ENCODE results near the gene FBRSL1.

FBRSL1 gene

DNA sequence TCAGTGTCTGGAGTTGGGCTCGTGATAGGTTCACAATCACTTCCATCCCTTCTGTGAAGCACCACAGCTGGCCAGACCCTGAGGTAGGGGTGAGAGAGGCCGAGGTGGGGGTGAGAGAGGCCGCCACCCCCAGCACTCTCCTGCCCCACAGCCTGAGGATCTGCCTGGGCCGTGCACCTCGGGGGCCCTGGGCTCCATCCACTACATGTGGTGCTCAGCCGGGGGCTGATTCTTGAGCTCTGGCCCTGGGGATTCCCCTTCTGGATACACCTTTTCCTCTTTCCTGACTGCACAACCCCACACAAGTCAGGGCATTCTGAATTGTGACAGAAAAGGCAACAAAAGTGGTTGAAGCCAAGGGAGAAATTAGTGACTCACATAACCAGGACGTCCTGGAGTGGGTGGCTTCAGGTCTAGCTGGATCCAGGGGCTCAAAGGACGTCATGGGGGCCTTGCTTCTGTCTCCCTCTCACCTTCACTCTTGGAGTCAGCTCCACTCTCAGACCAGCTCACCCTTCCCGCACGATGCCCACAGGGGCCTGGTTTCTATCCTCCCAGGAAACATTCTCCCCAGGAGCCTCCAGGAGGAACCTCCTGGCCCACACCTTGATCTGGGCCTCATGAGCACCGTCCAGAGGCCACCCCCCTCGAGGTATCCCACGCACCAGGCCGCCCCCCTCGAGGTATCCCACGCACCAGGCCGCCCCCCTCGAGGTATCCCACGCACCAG is 12.1 kb upstream of the FBRSL1 start:
- TF ChIP-seq BACH2 (CRISPR knock-in tag; IDR thresholded peaks at IDR 0.05; ENCODE audit: borderline replicate concordance) (no peak), CSDC2 (CRISPR knock-in tag; IDR thresholded peaks at IDR 0.05) (no peak), ZNF8 (CRISPR knock-in tag; IDR thresholded peaks at IDR 0.05) (no peak), TOX (CRISPR knock-in tag; IDR thresholded peaks at IDR 0.05; ENCODE audit: borderline replicate concordance) (no peak), GLIS3 (CRISPR knock-in tag; IDR thresholded peaks at IDR 0.05) (no peak), ZFP30 (CRISPR knock-in tag; IDR thresholded peaks at IDR 0.05) (no peak), ZC3H10 (CRISPR knock-in tag; IDR thresholded peaks at IDR 0.05) (no peak), ARNTL (CRISPR knock-in tag; IDR thresholded peaks at IDR 0.05; ENCODE audit: borderline replicate concordance, low read depth) (no peak), ZFP3 (CRISPR knock-in tag; IDR thresholded peaks at IDR 0.05) (no peak)
- TF ChIP-seq, protein P1, sequence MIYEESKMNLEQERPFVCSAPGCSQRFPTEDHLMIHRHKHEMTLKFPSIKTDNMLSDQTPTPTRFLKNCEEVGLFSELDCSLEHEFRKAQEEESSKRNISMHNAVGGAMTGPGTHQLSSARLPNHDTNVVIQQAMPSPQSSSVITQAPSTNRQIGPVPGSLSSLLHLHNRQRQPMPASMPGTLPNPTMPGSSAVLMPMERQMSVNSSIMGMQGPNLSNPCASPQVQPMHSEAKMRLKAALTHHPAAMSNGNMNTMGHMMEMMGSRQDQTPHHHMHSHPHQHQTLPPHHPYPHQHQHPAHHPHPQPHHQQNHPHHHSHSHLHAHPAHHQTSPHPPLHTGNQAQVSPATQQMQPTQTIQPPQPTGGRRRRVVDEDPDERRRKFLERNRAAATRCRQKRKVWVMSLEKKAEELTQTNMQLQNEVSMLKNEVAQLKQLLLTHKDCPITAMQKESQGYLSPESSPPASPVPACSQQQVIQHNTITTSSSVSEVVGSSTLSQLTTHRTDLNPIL (CRISPR knock-in tag; IDR thresholded peaks at IDR 0.05; ENCODE audit: low read depth), result no peak
- TF ChIP-seq, protein P2, sequence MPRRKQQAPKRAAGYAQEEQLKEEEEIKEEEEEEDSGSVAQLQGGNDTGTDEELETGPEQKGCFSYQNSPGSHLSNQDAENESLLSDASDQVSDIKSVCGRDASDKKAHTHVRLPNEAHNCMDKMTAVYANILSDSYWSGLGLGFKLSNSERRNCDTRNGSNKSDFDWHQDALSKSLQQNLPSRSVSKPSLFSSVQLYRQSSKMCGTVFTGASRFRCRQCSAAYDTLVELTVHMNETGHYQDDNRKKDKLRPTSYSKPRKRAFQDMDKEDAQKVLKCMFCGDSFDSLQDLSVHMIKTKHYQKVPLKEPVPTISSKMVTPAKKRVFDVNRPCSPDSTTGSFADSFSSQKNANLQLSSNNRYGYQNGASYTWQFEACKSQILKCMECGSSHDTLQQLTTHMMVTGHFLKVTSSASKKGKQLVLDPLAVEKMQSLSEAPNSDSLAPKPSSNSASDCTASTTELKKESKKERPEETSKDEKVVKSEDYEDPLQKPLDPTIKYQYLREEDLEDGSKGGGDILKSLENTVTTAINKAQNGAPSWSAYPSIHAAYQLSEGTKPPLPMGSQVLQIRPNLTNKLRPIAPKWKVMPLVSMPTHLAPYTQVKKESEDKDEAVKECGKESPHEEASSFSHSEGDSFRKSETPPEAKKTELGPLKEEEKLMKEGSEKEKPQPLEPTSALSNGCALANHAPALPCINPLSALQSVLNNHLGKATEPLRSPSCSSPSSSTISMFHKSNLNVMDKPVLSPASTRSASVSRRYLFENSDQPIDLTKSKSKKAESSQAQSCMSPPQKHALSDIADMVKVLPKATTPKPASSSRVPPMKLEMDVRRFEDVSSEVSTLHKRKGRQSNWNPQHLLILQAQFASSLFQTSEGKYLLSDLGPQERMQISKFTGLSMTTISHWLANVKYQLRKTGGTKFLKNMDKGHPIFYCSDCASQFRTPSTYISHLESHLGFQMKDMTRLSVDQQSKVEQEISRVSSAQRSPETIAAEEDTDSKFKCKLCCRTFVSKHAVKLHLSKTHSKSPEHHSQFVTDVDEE (CRISPR knock-in tag; IDR thresholded peaks at IDR 0.05), result no peak
- TF ChIP-seq, protein P3, sequence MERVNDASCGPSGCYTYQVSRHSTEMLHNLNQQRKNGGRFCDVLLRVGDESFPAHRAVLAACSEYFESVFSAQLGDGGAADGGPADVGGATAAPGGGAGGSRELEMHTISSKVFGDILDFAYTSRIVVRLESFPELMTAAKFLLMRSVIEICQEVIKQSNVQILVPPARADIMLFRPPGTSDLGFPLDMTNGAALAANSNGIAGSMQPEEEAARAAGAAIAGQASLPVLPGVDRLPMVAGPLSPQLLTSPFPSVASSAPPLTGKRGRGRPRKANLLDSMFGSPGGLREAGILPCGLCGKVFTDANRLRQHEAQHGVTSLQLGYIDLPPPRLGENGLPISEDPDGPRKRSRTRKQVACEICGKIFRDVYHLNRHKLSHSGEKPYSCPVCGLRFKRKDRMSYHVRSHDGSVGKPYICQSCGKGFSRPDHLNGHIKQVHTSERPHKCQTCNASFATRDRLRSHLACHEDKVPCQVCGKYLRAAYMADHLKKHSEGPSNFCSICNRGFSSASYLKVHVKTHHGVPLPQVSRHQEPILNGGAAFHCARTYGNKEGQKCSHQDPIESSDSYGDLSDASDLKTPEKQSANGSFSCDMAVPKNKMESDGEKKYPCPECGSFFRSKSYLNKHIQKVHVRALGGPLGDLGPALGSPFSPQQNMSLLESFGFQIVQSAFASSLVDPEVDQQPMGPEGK (CRISPR knock-in tag; IDR thresholded peaks at IDR 0.05; ENCODE audit: borderline replicate concordance), result no peak
- TF ChIP-seq, protein P4, sequence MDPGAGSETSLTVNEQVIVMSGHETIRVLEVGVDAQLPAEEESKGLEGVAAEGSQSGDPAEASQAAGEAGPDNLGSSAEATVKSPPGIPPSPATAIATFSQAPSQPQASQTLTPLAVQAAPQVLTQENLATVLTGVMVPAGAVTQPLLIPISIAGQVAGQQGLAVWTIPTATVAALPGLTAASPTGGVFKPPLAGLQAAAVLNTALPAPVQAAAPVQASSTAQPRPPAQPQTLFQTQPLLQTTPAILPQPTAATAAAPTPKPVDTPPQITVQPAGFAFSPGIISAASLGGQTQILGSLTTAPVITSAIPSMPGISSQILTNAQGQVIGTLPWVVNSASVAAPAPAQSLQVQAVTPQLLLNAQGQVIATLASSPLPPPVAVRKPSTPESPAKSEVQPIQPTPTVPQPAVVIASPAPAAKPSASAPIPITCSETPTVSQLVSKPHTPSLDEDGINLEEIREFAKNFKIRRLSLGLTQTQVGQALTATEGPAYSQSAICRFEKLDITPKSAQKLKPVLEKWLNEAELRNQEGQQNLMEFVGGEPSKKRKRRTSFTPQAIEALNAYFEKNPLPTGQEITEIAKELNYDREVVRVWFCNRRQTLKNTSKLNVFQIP (CRISPR knock-in tag; IDR thresholded peaks at IDR 0.05; ENCODE audit: borderline replicate concordance, low read depth), result no peak
- no peak for ATAC-seq

DNA sequence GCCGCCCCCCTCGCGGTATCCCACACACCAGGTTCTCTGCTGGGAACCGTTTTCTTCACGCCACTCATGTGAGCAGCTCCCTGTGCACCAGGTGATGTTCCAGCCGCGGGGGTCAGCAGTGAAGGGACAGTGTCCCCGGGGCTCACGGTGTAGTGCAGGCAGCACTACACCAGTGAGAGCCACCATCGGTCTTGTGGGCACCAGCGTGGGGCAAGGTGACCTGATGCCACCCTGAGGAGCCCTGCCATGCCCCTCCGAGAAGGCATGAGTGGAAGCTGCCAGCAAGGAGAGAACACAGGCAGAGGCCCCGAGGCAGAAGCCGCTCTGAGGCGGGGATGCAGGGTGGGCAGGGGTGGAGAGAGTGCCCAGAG is 11.5 kb upstream of the FBRSL1 start:
- TF ChIP-seq ZFP30 (CRISPR knock-in tag; IDR thresholded peaks at IDR 0.05), result no peak
- TF ChIP-seq, protein P4 (CRISPR knock-in tag; IDR thresholded peaks at IDR 0.05; ENCODE audit: borderline replicate concordance, low read depth), result no peak
- TF ChIP-seq, protein P2 (CRISPR knock-in tag; IDR thresholded peaks at IDR 0.05), result no peak

DNA sequence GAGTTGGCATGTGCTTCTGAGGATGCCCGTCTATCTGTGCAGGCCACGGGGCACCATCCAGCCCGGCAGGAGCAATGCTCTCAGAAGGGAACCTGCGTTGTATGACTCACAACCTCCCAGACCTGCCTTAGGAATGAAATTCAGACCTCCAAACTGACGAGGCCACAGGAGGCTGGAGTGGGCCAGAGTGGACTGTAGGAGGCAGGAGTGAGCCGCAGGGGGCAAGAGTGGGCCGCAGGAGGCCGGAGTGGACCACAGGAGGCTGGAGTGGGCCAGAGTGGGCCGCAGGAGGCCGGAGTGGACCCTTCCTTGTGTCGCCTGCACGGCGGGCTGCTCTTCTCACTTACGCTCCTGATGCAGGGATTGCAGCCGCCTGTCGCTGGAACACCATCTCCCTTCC is 11.1 kb upstream of the FBRSL1 start:
- TF ChIP-seq TCF4 (CRISPR knock-in tag; IDR thresholded peaks at IDR 0.05; ENCODE audit: borderline replicate concordance), result no peak
- no peak for TF ChIP-seq ARNTL (CRISPR knock-in tag; IDR thresholded peaks at IDR 0.05; ENCODE audit: borderline replicate concordance, low read depth)
- TF ChIP-seq, protein P3 (CRISPR knock-in tag; IDR thresholded peaks at IDR 0.05; ENCODE audit: borderline replicate concordance), result no peak
- ATAC-seq, result peak; percentile 38

More for the DNA sequence above, 11.5 kb upstream of the FBRSL1 start:
- ATAC-seq, result no peak
